PC-9 (cell line): Measurements from ENCODE around the gene PLA2G4D. TPM values are rescaled to one million over a fixed set of nuclear protein-coding genes. Genes with fewer than 3 reads are reported as not detected.

Experiments
- BruUV-seq: library from RNA; stranded (reverse); fragments of 400-500 nt; replicated peaks from 2 replicates; lab custom pipeline; 2021; lab: Mats Ljungman, UMichigan
- CTCF ChIA-PET: fragments of 300-600 bp; sonication (Branson Sonifier 250); formaldehyde crosslinking; loops from one replicate; lab custom pipeline; 2022; ENCODE audit warnings: antibody characterized with exemption; lab: Charles Lee
- POLR2A ChIA-PET: fragments of 300-600 bp; sonication (Branson Sonifier 250); formaldehyde crosslinking; loops from one replicate; lab custom pipeline; 2022; ENCODE audit warnings: antibody characterized with exemption; ENCODE audit not compliant: unreplicated experiment; lab: Charles Lee
- DNase-seq, 2 experiments: peaks; one replicate each; pipeline versions ENCODE4 v3.0.0 to v3.0.0-alpha.2; 2015 to 2022; ENCODE audit warnings: mixed read lengths in 1 of 2
- H2AFZ ChIP-seq: fragments of 200-600 bp; sonication (generic); 2 replicates; pipeline ENCODE4 v1.8.1; 2017; ENCODE audit warnings: antibody characterized with exemption
- H3F3A ChIP-seq: fragments of 200-600 bp; sonication (generic); 2 replicates; pipeline ENCODE4 v1.8.1; 2017; ENCODE audit warnings: antibody characterized with exemption, mild to moderate bottlenecking, low read depth; ENCODE audit not compliant: insufficient read depth
- H3K27ac ChIP-seq: fragments of 200-600 bp; sonication (generic); 2 replicates; pipeline ENCODE4 v1.6.1; 2016; ENCODE audit warnings: mixed run types
- H3K27me3 ChIP-seq: fragments of 200-600 bp; sonication (generic); 2 replicates; pipeline ENCODE4 v1.6.1; 2016; ENCODE audit warnings: low read depth, mixed run types; ENCODE audit not compliant: insufficient read depth
- H3K36me3 ChIP-seq: fragments of 200-600 bp; sonication (generic); 2 replicates; pipeline ENCODE4 v1.6.1; 2016; ENCODE audit warnings: low read depth, mixed run types
- H3K4me1 ChIP-seq: fragments of 200-600 bp; sonication (generic); replicated peaks from 2 replicates; pipeline ENCODE4 v1.6.1; 2016; ENCODE audit warnings: mixed run types; ENCODE audit not compliant: insufficient read depth
- H3K4me2 ChIP-seq: fragments of 200-600 bp; sonication (generic); 2 replicates; pipeline ENCODE4 v1.6.1; 2017; ENCODE audit warnings: mixed run types
- H3K4me3 ChIP-seq: fragments of 200-600 bp; sonication (generic); 2 replicates; pipeline ENCODE4 v1.6.1; 2016; ENCODE audit warnings: mixed run types
- H3K79me2 ChIP-seq: fragments of 200-600 bp; sonication (generic); 2 replicates; pipeline ENCODE4 v1.6.1; 2017; ENCODE audit warnings: low read depth, mixed run types
- H3K9me2 ChIP-seq: fragments of 200-600 bp; sonication (generic); 2 replicates; pipeline ENCODE4 v1.8.1; 2017; ENCODE audit warnings: mild to moderate bottlenecking; ENCODE audit not compliant: insufficient read depth
- H3K9me3 ChIP-seq: fragments of 200-600 bp; sonication (generic); 2 replicates; pipeline ENCODE4 v1.8.1; 2016; ENCODE audit warnings: low read depth; ENCODE audit not compliant: insufficient read depth
- H4K20me1 ChIP-seq: fragments of 200-600 bp; sonication (generic); 2 replicates; pipeline ENCODE4 v1.8.1; 2017; ENCODE audit not compliant: insufficient read depth
- CTCF ChIP-seq: fragments of 200-600 bp; sonication (generic); conservative IDR thresholded peaks from 2 replicates; pipeline ENCODE4 v1.6.1; 2017; ENCODE audit warnings: mixed run types, antibody characterized with exemption, mild to moderate bottlenecking, moderate library complexity
- EZH2 ChIP-seq: fragments of 200-600 bp; sonication (generic); IDR thresholded peaks from 2 replicates; pipeline ENCODE4 v1.8.0; 2017; ENCODE audit warnings: antibody characterized with exemption, low read depth
- intact Hi-C: fragments of 100-400 bp; cut with micrococcal nuclease; formaldehyde crosslinking; loops from one replicate; pipeline ENCODE4 v1.10.0; 2022; ENCODE audit not compliant: unreplicated experiment
- total RNA-seq: library from RNA; stranded (reverse); gene quantifications from 2 replicates; pipeline ENCODE4 v1.2.3, GENCODE V29; 2021

The PLA2G4D gene
- total RNA-seq, 1 experiment from 2014 or later, result 0.90 TPM

GRCh38 chr15:42070976-42071350, 23.4 kb downstream of the PLA2G4D start:
- no peak for DNase-seq
- 0 out of 2 replicates have a peak, but pooled peaks cover 4% of the 10 kb centered on the region for H3F3A ChIP-seq
- no peaks in the 10 kb centered on the region for H4K20me1 ChIP-seq
- no peaks in the 10 kb centered on the region for H3K36me3 ChIP-seq
- H3K27ac ChIP-seq, result no peak overlapping the region
- no peak overlapping the region for H2AFZ ChIP-seq
- no peaks in the 10 kb centered on the region for H3K4me1 ChIP-seq
- H3K27me3 ChIP-seq, result no peaks in the 10 kb centered on the region
- no peak for TF ChIP-seq CTCF
- no peak for TF ChIP-seq EZH2
- no peaks in the 10 kb centered on the region for H3K9me3 ChIP-seq
- no TSS peak for BruUV-seq
- POLR2A ChIA-PET, result no interaction called here
- H3K9me2 ChIP-seq, result no peaks in the 10 kb centered on the region
- no peak overlapping the region for H3K4me2 ChIP-seq
- no peaks in the 10 kb centered on the region for H3K79me2 ChIP-seq
- intact Hi-C loops, result no loop called here
- CTCF ChIA-PET, result no interaction called here
- no peak overlapping the region for H3K4me3 ChIP-seq

- H4K20me1 ChIP-seq, result no peaks in the 10 kb centered on the region
- H3F3A ChIP-seq, result 0 out of 2 replicates have a peak, but pooled peaks cover 4% of the 10 kb centered on the region
- H3K36me3 ChIP-seq, result no peaks in the 10 kb centered on the region
- intact Hi-C loops, result no loop called here
- no peak overlapping the region for H3K27ac ChIP-seq
- no peak overlapping the region for H2AFZ ChIP-seq
- H3K4me2 ChIP-seq, result no peak overlapping the region
- H3K79me2 ChIP-seq, result no peaks in the 10 kb centered on the region
- H3K9me2 ChIP-seq, result no peaks in the 10 kb centered on the region
- H3K4me3 ChIP-seq, result no peak overlapping the region
- H3K27me3 ChIP-seq, result no peaks in the 10 kb centered on the region
- ChIA-PET POLR2A (no interaction called here), CTCF (no interaction called here)
- DNase-seq, result no peak
- TF ChIP-seq CTCF (no peak), EZH2 (no peak)
- H3K9me3 ChIP-seq, result no peaks in the 10 kb centered on the region
- BruUV-seq, result no TSS peak
- no peaks in the 10 kb centered on the region for H3K4me1 ChIP-seq
These were observed 23.9 kb downstream of the PLA2G4D start for GRCh38 chr15:42070279-42070975.

- POLR2A ChIA-PET, result no interaction called here
- Histone ChIP-seq H3K36me3 (no peaks in the 10 kb centered on the region), H3K4me1 (no peaks in the 10 kb centered on the region), H3K4me3 (no peak overlapping the region), H2AFZ (no peak overlapping the region), H3K27ac (no peak overlapping the region), H3K4me2 (no peak overlapping the region), H3K27me3 (no peaks in the 10 kb centered on the region), H3F3A (0 out of 2 replicates have a peak, but pooled peaks cover 4% of the 10 kb centered on the region), H3K9me3 (no peaks in the 10 kb centered on the region), H3K79me2 (no peaks in the 10 kb centered on the region), H4K20me1 (no peaks in the 10 kb centered on the region), H3K9me2 (no peaks in the 10 kb centered on the region)
- intact Hi-C loops, result loop anchor here (5.0 kb wide), 1 partner anchor 403 kb away; no protein-coding TSS in a partner anchor
- TF ChIP-seq CTCF, result no peak
- TF ChIP-seq EZH2, result no peak
- DNase-seq, result no peak
- CTCF ChIA-PET, result no interaction called here
- no TSS peak for BruUV-seq
These were observed 24.7 kb downstream of the PLA2G4D start for GRCh38 chr15:42069496-42070278.
